Vagina (tissue), 2 donors: ENCODE measurements around the gene EYS. TPM values are rescaled to one million over a fixed set of nuclear protein-coding genes. Genes with fewer than 3 reads are reported as not detected.

Experiments used
- DNase-seq, 2 donors: peaks; one replicate each; pipeline ENCODE4 v3.0.0-alpha.2; 2017; ENCODE audit errors: extremely low spot score in 2 of 2
- H3K27ac ChIP-seq: fragments of 200-600 bp; sonication (generic); one replicate; pipeline ENCODE4 v1.5.1; 2019
- H3K27me3 ChIP-seq: fragments of 200-600 bp; sonication (generic); one replicate; pipeline ENCODE4 v1.5.1; 2019
- H3K36me3 ChIP-seq, 2 donors: fragments of 200-600 bp; sonication (generic); one replicate each; pipeline ENCODE4 v1.5.1; 2017 to 2019
- H3K4me1 ChIP-seq: fragments of 200-600 bp; sonication (generic); one replicate; pipeline ENCODE4 v1.5.1; 2019
- H3K4me3 ChIP-seq, 2 donors: fragments of 200-600 bp; sonication (generic); 1 replicate in 1 of 2; 2 replicates in 1 of 2; pipeline ENCODE4 v1.5.1; 2016 to 2019
- H3K9me3 ChIP-seq: fragments of 200-600 bp; sonication (generic); one replicate; pipeline ENCODE4 v1.5.1; 2019
- POLR2A ChIP-seq, 2 donors: fragments of 450-650 bp; IDR thresholded peaks; one replicate each; pipeline ENCODE4 v1.6.1; 2017; ENCODE audit warnings: antibody characterized with exemption in 2 of 2, mild to moderate bottlenecking in 2 of 2, moderate library complexity in 2 of 2
- POLR2AphosphoS5 ChIP-seq, 2 donors: sonication (generic); formaldehyde crosslinking; IDR thresholded peaks; one replicate each; pipeline ENCODE4 v1.9.0; 2017; ENCODE audit warnings: antibody characterized with exemption in 2 of 2, mild to moderate bottlenecking in 2 of 2, low read depth in 1 of 2; ENCODE audit not compliant: insufficient read depth in 1 of 2
- intact Hi-C: fragments of 100-400 bp; cut with DNase I; formaldehyde crosslinking; loops from one replicate; pipeline ENCODE4 v1.15.1; 2023
- total RNA-seq: library from RNA; depleted of rRNA; stranded (reverse); fragments of >200 nt; gene quantifications from one replicate; pipeline ENCODE4 v1.2.3, GENCODE V29; 2016
- TF ChIP-seq, protein P1 (sequence below), 3 experiments: fragments of 450-650 bp in 2 of 3; fragments of 200-600 bp in 1 of 3; sonication (generic) in 1 of 3; IDR thresholded peaks; one replicate each; pipeline ENCODE4 v1.5.1; 2017 to 2019; ENCODE audit warnings: antibody characterized with exemption in 3 of 3, mild to moderate bottlenecking in 2 of 3, moderate library complexity in 2 of 3

The EYS gene
- total RNA-seq, 1 donor from 2014 or later, result not detected

DNA sequence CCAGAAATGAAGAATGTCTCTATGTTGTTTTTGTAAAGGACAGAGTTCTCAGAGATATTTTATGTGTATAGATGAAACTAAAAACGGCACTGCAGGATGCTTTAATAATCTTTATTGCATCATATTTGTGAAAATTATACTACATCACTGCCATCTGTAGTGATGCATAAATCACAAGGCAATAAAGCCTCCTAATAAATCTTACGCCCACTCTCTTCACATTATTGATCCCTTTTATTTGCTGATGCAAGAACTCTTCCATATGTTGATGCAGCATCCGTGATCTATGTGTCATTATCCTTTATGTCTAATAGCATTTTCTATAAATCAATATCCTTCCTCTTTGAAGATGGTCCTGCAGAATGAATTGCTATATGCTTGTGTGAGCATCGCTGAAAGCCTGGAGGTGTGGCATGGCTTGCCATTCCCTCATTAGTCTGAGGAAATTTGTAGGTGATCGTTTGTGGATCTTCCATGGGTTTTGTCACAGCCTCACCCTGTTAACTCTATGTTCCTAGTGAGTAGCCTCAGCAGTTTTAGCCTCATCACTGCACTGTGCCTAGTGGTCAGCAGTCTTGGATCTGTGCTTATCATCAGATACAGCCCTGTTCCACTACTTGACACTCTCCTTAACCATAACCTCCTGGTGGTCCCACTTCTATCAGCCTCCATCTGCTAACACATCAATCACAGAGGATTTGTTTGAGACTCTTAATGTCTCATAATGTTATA lies 983.5 kb downstream of the EYS start:
- Histone ChIP-seq H3K27me3 (no peaks in the 10 kb centered on the region), H3K4me3 (no peak overlapping the region), H3K27ac (no peak overlapping the region), H3K4me1 (no peaks in the 10 kb centered on the region), H3K9me3 (no peaks in the 10 kb centered on the region), H3K36me3 (no peaks in the 10 kb centered on the region)
- intact Hi-C loops, result no loop called here
- no peak for TF ChIP-seq POLR2A (IDR thresholded peaks at IDR 0.05)
- TF ChIP-seq, protein P1, sequence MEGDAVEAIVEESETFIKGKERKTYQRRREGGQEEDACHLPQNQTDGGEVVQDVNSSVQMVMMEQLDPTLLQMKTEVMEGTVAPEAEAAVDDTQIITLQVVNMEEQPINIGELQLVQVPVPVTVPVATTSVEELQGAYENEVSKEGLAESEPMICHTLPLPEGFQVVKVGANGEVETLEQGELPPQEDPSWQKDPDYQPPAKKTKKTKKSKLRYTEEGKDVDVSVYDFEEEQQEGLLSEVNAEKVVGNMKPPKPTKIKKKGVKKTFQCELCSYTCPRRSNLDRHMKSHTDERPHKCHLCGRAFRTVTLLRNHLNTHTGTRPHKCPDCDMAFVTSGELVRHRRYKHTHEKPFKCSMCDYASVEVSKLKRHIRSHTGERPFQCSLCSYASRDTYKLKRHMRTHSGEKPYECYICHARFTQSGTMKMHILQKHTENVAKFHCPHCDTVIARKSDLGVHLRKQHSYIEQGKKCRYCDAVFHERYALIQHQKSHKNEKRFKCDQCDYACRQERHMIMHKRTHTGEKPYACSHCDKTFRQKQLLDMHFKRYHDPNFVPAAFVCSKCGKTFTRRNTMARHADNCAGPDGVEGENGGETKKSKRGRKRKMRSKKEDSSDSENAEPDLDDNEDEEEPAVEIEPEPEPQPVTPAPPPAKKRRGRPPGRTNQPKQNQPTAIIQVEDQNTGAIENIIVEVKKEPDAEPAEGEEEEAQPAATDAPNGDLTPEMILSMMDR (IDR thresholded peaks at IDR 0.05), result no peak
- no peak for TF ChIP-seq POLR2AphosphoS5 (IDR thresholded peaks at IDR 0.05; ENCODE audit: insufficient read depth in 1 of 2, low read depth in 1 of 2)
- no peak for DNase-seq

DNA sequence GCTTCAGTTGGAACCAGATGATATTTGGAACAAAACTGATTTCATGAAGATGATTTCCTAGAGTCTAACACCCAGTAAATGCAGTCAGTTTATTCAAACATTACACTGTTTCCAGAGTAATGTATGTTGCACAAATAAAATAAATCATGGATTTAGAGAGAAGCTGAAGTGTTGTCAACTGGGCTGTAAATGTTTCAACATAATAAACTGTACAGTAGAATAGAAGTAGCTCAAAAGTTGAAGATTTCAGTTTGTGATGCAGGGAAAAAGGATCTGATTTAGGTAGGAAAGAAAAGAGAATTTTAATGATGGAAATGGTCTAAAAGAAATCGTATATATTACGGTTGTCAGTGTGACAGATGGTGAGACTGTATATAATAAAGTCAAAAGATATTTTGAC lies 985.2 kb downstream of the EYS start:
- Histone ChIP-seq H3K27ac (no peak overlapping the region), H3K4me3 (no peak overlapping the region), H3K9me3 (no peaks in the 10 kb centered on the region), H3K27me3 (no peaks in the 10 kb centered on the region), H3K36me3 (no peaks in the 10 kb centered on the region), H3K4me1 (no peaks in the 10 kb centered on the region)
- TF ChIP-seq POLR2A (IDR thresholded peaks at IDR 0.05) (no peak), POLR2AphosphoS5 (IDR thresholded peaks at IDR 0.05; ENCODE audit: insufficient read depth in 1 of 2, low read depth in 1 of 2) (no peak)
- TF ChIP-seq, protein P1 (IDR thresholded peaks at IDR 0.05), result no peak
- no peak for DNase-seq
- intact Hi-C loops, result no loop called here

DNA sequence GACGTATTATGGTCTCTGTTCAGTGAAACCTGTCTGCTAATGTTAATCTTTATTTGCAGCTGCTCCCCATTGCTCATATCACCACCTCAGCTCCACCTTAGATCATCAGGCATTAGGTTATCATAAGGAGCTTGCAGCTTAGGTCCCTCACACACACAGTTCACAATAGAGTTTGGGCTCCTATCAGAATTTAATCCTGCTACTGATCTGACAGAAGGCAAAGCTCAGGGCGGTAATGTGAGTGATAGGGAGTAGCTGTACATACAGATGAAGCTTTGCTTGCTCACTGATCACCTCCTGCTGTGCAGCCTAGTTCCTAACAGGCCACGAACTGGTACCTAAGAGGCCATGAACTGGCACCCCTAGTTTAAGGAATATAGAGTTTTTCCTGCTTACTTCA lies 989.7 kb downstream of the EYS start:
- Histone ChIP-seq H3K4me1 (no peaks in the 10 kb centered on the region), H3K27me3 (no peaks in the 10 kb centered on the region), H3K36me3 (no peaks in the 10 kb centered on the region), H3K9me3 (no peaks in the 10 kb centered on the region), H3K27ac (no peak overlapping the region), H3K4me3 (no peak overlapping the region)
- DNase-seq, result no peak
- intact Hi-C loops, result no loop called here
- TF ChIP-seq POLR2A (IDR thresholded peaks at IDR 0.05), result no peak
- TF ChIP-seq, protein P1 (IDR thresholded peaks at IDR 0.05), result no peak
- TF ChIP-seq POLR2AphosphoS5 (IDR thresholded peaks at IDR 0.05; ENCODE audit: insufficient read depth in 1 of 2, low read depth in 1 of 2), result no peak

DNA sequence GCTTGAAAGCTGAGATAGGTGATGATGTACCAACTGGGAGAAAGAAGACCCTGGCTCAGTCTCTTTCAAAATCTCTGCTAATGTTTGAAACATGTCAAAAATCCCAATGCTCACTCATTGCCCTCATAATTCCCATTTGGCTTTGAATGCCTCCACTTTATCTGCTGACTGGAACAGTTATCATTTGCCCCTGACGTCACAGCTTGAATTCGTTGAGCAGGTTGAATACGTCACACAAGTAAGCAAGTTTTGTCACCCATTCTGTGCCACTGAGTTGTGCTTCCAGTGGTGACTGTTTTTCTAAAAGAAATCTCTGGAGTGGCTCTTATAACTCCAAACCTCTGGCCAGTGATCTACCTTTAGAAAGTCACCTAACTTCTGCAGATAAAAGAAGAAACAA lies 991.4 kb downstream of the EYS start:
- no peak for DNase-seq
- no peaks in the 10 kb centered on the region for H3K9me3 ChIP-seq
- no peaks in the 10 kb centered on the region for H3K4me1 ChIP-seq
- H3K27me3 ChIP-seq, result no peaks in the 10 kb centered on the region
- intact Hi-C loops, result no loop called here
- no peak overlapping the region for H3K4me3 ChIP-seq
- H3K27ac ChIP-seq, result no peak overlapping the region
- no peaks in the 10 kb centered on the region for H3K36me3 ChIP-seq
- no peak for TF ChIP-seq POLR2A (IDR thresholded peaks at IDR 0.05)
- TF ChIP-seq POLR2AphosphoS5 (IDR thresholded peaks at IDR 0.05; ENCODE audit: insufficient read depth in 1 of 2, low read depth in 1 of 2), result no peak
- TF ChIP-seq, protein P1 (IDR thresholded peaks at IDR 0.05), result no peak

DNA sequence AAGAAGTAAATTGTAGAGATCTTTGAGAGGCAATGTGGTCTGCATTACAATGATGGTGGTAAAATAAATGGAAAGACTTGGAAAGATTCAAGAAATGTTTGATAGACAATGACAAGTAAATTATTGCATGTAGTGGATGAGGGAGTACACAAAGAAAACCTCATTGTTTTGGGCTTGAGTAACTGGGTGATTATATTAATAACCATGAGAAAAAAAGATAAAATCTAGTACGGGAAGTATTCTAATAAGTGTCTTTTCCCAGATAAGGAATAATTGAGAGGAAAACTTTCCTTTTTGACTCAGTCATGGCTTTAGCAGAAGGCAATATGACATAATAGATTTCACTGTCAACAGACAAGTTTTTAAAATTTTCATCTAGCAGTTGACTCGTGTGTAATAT lies 993.0 kb downstream of the EYS start:
- H3K9me3 ChIP-seq, result no peaks in the 10 kb centered on the region
- TF ChIP-seq, protein P1 (IDR thresholded peaks at IDR 0.05), result no peak
- TF ChIP-seq POLR2A (IDR thresholded peaks at IDR 0.05), result no peak
- TF ChIP-seq POLR2AphosphoS5 (IDR thresholded peaks at IDR 0.05; ENCODE audit: insufficient read depth in 1 of 2, low read depth in 1 of 2), result no peak
- H3K27me3 ChIP-seq, result no peaks in the 10 kb centered on the region
- H3K4me3 ChIP-seq, result no peak overlapping the region
- no peaks in the 10 kb centered on the region for H3K36me3 ChIP-seq
- no peak for DNase-seq
- intact Hi-C loops, result no loop called here
- H3K27ac ChIP-seq, result no peak overlapping the region
- H3K4me1 ChIP-seq, result no peaks in the 10 kb centered on the region
